Measurements from ENCODE around the gene FOXF1.

The FOXF1 gene

GRCh38 chr16:86505185-86505898 lies 5.0 kb upstream of the FOXF1 start:
- DNase-seq, result no peak

- no peak for DNase-seq
Observed at GRCh38 chr16:86505899-86506864, 4.1 kb upstream of the FOXF1 start.

- no peak for DNase-seq
Observed at GRCh38 chr16:86507173-86508027, 2.9 kb upstream of the FOXF1 start.

- DNase-seq, result no peak
Observed at GRCh38 chr16:86508028-86508946, 2.0 kb upstream of the FOXF1 start.

GRCh38 chr16:86508947-86509758 lies 1.2 kb upstream of the FOXF1 start:
- peak in 1 of 2 donors; percentile 35 for DNase-seq

GRCh38 chr16:86509759-86510464 lies 415 bp upstream of the FOXF1 start:
- no peak for DNase-seq

GRCh38 chr16:86511317-86512161 lies 1.2 kb downstream of the FOXF1 start:
- no peak for DNase-seq

- DNase-seq, result no peak
Observed at GRCh38 chr16:86512301-86512859, 2.1 kb downstream of the FOXF1 start.

- no peak for DNase-seq
Observed at GRCh38 chr16:86512860-86513470, 2.6 kb downstream of the FOXF1 start.

- no peak for DNase-seq
Observed at GRCh38 chr16:86513471-86514277, 3.3 kb downstream of the FOXF1 start.

- DNase-seq, result no peak
Observed at GRCh38 chr16:86514481-86515376, 4.4 kb downstream of the FOXF1 start.

GRCh38 chr16:86515413-86515776 lies 5.1 kb downstream of the FOXF1 start:
- DNase-seq, result no peak

GRCh38 chr16:86515777-86516622 lies 5.7 kb downstream of the FOXF1 start:
- DNase-seq, result no peak

GRCh38 chr16:86516623-86517003 lies 6.3 kb downstream of the FOXF1 start:
- no peak for DNase-seq

- no peak for DNase-seq
Observed at GRCh38 chr16:86517033-86517432, 6.7 kb downstream of the FOXF1 start.

Measured in bone marrow (tissue), 2 donors.